Activated T-cell treated with anti-CD3 and anti-CD28 coated beads for 24 hours (primary cell): ENCODE measurements around the gene MFAP5.

Experiments used
- DNase-seq: peaks from one replicate; pipeline ENCODE4 v3.0.0-alpha.2; 2020; ENCODE audit warnings: low read depth

MFAP5 gene

GRCh38 chr12:8662593-8662992, at the start of gene MFAP5:
TSS of gene MFAP5 (minus strand) at chr12:8662826. CDS start at chr12:8662104, 722 bp downstream.
- no peak for DNase-seq

GRCh38 chr12:8709124-8709830, 46.7 kb upstream of the MFAP5 start:
- DNase-seq, result no peak

GRCh38 chr12:8702159-8702558, 39.5 kb upstream of the MFAP5 start:
- no peak for DNase-seq

GRCh38 chr12:8701046-8701660, 38.5 kb upstream of the MFAP5 start:
- DNase-seq, result no peak

GRCh38 chr12:8699714-8700113, 37.1 kb upstream of the MFAP5 start:
- no peak for DNase-seq

GRCh38 chr12:8698879-8699278, 36.3 kb upstream of the MFAP5 start:
- no peak for DNase-seq

- DNase-seq, result peak; percentile 15
These were observed 35.7 kb upstream of the MFAP5 start for GRCh38 chr12:8698132-8698851.

- DNase-seq, result peak; percentile 65
These were observed 35.0 kb upstream of the MFAP5 start, which contains the start of gene RIMKLB for GRCh38 chr12:8697476-8698131. TSS of gene RIMKLB (plus strand) at chr12:8697991. CDS start at chr12:8713867, 15,876 bp downstream.

GRCh38 chr12:8697120-8697475, 34.5 kb upstream of the MFAP5 start:
- no peak for DNase-seq

GRCh38 chr12:8696442-8697090, 33.9 kb upstream of the MFAP5 start:
- DNase-seq, result no peak

GRCh38 chr12:8695116-8695515, 32.5 kb upstream of the MFAP5 start:
- DNase-seq, result no peak

GRCh38 chr12:8692573-8692972, 29.9 kb upstream of the MFAP5 start:
- no peak for DNase-seq

- no peak for DNase-seq
These were observed 27.1 kb upstream of the MFAP5 start for GRCh38 chr12:8689681-8690080.

GRCh38 chr12:8687846-8688601, 25.4 kb upstream of the MFAP5 start:
- DNase-seq, result no peak

- no peak for DNase-seq
These were observed 22.4 kb upstream of the MFAP5 start for GRCh38 chr12:8685051-8685450.

- no peak for DNase-seq
These were observed 18.7 kb upstream of the MFAP5 start for GRCh38 chr12:8681129-8681884.

- DNase-seq, result no peak
These were observed 17.9 kb upstream of the MFAP5 start for GRCh38 chr12:8680533-8680932.

- DNase-seq, result no peak
These were observed 16.1 kb upstream of the MFAP5 start for GRCh38 chr12:8678661-8679111.

GRCh38 chr12:8677362-8677761, 14.7 kb upstream of the MFAP5 start:
- DNase-seq, result no peak

- no peak for DNase-seq
These were observed 14.0 kb upstream of the MFAP5 start for GRCh38 chr12:8676651-8677050.
